GM19193 (cell line): ENCODE results near the gene LMLN.

Experiments used
- POLR2A ChIP-seq: IDR thresholded peaks from 4 replicates; pipeline ENCODE4 v1.6.1; 2011; ENCODE audit not compliant: insufficient read depth, insufficient read length; ENCODE audit errors: extremely low read depth

LMLN gene

GRCh38 chr3:198061119-198062067 lies 101.4 kb downstream of the LMLN start:
- no peak for TF ChIP-seq POLR2A

GRCh38 chr3:198062068-198062465 lies 102.0 kb downstream of the LMLN start:
- no peak for TF ChIP-seq POLR2A

GRCh38 chr3:198064420-198064819 lies 104.4 kb downstream of the LMLN start:
- TF ChIP-seq POLR2A = no peak

- TF ChIP-seq POLR2A = no peak
These were observed 105.9 kb downstream of the LMLN start for GRCh38 chr3:198065897-198066296.

GRCh38 chr3:198067416-198067815 lies 107.4 kb downstream of the LMLN start:
- no peak for TF ChIP-seq POLR2A

- TF ChIP-seq POLR2A = no peak
These were observed 110.9 kb downstream of the LMLN start for GRCh38 chr3:198070871-198071270.

GRCh38 chr3:198071602-198072287 lies 111.7 kb downstream of the LMLN start:
- TF ChIP-seq POLR2A = no peak

- no peak for TF ChIP-seq POLR2A
These were observed 116.8 kb downstream of the LMLN start for GRCh38 chr3:198076722-198077308.

- no peak for TF ChIP-seq POLR2A
These were observed 119.9 kb downstream of the LMLN start for GRCh38 chr3:198079771-198080520.

GRCh38 chr3:198080521-198081384 lies 120.7 kb downstream of the LMLN start:
- no peak for TF ChIP-seq POLR2A

- TF ChIP-seq POLR2A = no peak
These were observed 121.4 kb downstream of the LMLN start for GRCh38 chr3:198081421-198081844.

GRCh38 chr3:198088421-198088955 lies 128.5 kb downstream of the LMLN start:
- no peak for TF ChIP-seq POLR2A

GRCh38 chr3:198090795-198091332 lies 130.8 kb downstream of the LMLN start:
- no peak for TF ChIP-seq POLR2A
